Measurements from ENCODE around the gene CALCOCO1.
"Not testable (repeated sequence)": the region's sequence is repeated elsewhere in the genome, so short reads cannot be mapped to it uniquely, and the experiment has no call there.

The CALCOCO1 gene

GRCh38 chr12:53684654-53685220 is 42.5 kb downstream of the CALCOCO1 start:
- no peaks in the 10 kb centered on the region for H3K9me2 ChIP-seq (replicated peaks; ENCODE audit: insufficient read depth, low read length)
- H3K4me2 ChIP-seq (ENCODE audit: low read depth, low read length, poor library complexity, severe bottlenecking): no peak overlapping the region
- no peaks in the 10 kb centered on the region for H4K20me1 ChIP-seq (ENCODE audit: low read depth, low read length)
- no peaks in the 10 kb centered on the region for H3K9me3 ChIP-seq (ENCODE audit: insufficient read depth, low read length)
- H3K79me2 ChIP-seq (ENCODE audit: insufficient read depth, low read length): no peaks in the 10 kb centered on the region
- no peaks in the 10 kb centered on the region for H3K27me3 ChIP-seq (ENCODE audit: low read length)
- H2AFZ ChIP-seq (ENCODE audit: low read depth, low read length, severe bottlenecking): no peak overlapping the region
- H3K4me3 ChIP-seq (ENCODE audit: insufficient read depth, low read length, poor library complexity, severe bottlenecking): no peak overlapping the region
- TF ChIP-seq EZH2phosphoT487 (conservative IDR thresholded peaks at IDR 0.05; ENCODE audit: low read length) (no peak), CTCF (IDR thresholded peaks at IDR 0.05; ENCODE audit: insufficient read depth, low read length, poor library complexity, severe bottlenecking) (no peak)
- no peak overlapping the region for H3K27ac ChIP-seq (ENCODE audit: low read depth, low read length)
- H3F3A ChIP-seq (ENCODE audit: insufficient read depth): no peaks in the 10 kb centered on the region
- H3K36me3 ChIP-seq (ENCODE audit: low read length): no peaks in the 10 kb centered on the region
- no peak overlapping the region for H3K9ac ChIP-seq (ENCODE audit: low read length)

- Histone ChIP-seq H3K79me2 (ENCODE audit: insufficient read depth, low read length) (no peaks in the 10 kb centered on the region), H2AFZ (ENCODE audit: low read depth, low read length, severe bottlenecking) (no peak overlapping the region), H3K4me3 (ENCODE audit: insufficient read depth, low read length, poor library complexity, severe bottlenecking) (no peak overlapping the region), H3K36me3 (ENCODE audit: low read length) (no peaks in the 10 kb centered on the region), H3K4me2 (ENCODE audit: low read depth, low read length, poor library complexity, severe bottlenecking) (no peak overlapping the region), H3K27me3 (ENCODE audit: low read length) (no peaks in the 10 kb centered on the region), H3K9me2 (replicated peaks; ENCODE audit: insufficient read depth, low read length) (no peaks in the 10 kb centered on the region), H3K27ac (ENCODE audit: low read depth, low read length) (no peak overlapping the region), H3F3A (ENCODE audit: insufficient read depth) (no peaks in the 10 kb centered on the region), H3K9me3 (ENCODE audit: insufficient read depth, low read length) (no peaks in the 10 kb centered on the region), H3K9ac (ENCODE audit: low read length) (no peak overlapping the region), H4K20me1 (ENCODE audit: low read depth, low read length) (no peaks in the 10 kb centered on the region)
- TF ChIP-seq CTCF (IDR thresholded peaks at IDR 0.05; ENCODE audit: insufficient read depth, low read length, poor library complexity, severe bottlenecking) (no peak), EZH2phosphoT487 (conservative IDR thresholded peaks at IDR 0.05; ENCODE audit: low read length) (no peak)
Observed at GRCh38 chr12:53683983-53684382, 43.3 kb downstream of the CALCOCO1 start.

GRCh38 chr12:53683494-53683893 is 43.8 kb downstream of the CALCOCO1 start:
- Histone ChIP-seq H4K20me1 (ENCODE audit: low read depth, low read length) (no peaks in the 10 kb centered on the region), H3K36me3 (ENCODE audit: low read length) (no peaks in the 10 kb centered on the region), H3K27me3 (ENCODE audit: low read length) (no peaks in the 10 kb centered on the region), H3K27ac (ENCODE audit: low read depth, low read length) (no peak overlapping the region), H3K4me3 (ENCODE audit: insufficient read depth, low read length, poor library complexity, severe bottlenecking) (no peak overlapping the region), H3K9me2 (replicated peaks; ENCODE audit: insufficient read depth, low read length) (no peaks in the 10 kb centered on the region), H3K9me3 (ENCODE audit: insufficient read depth, low read length) (no peaks in the 10 kb centered on the region), H3K79me2 (ENCODE audit: insufficient read depth, low read length) (no peaks in the 10 kb centered on the region), H3K9ac (ENCODE audit: low read length) (no peak overlapping the region), H3K4me2 (ENCODE audit: low read depth, low read length, poor library complexity, severe bottlenecking) (no peak overlapping the region), H2AFZ (ENCODE audit: low read depth, low read length, severe bottlenecking) (no peak overlapping the region), H3F3A (ENCODE audit: insufficient read depth) (no peaks in the 10 kb centered on the region)
- TF ChIP-seq EZH2phosphoT487 (conservative IDR thresholded peaks at IDR 0.05; ENCODE audit: low read length): no peak
- TF ChIP-seq CTCF (IDR thresholded peaks at IDR 0.05; ENCODE audit: insufficient read depth, low read length, poor library complexity, severe bottlenecking): no peak

- H3F3A ChIP-seq (ENCODE audit: insufficient read depth); H3K4me3 ChIP-seq (ENCODE audit: insufficient read depth, low read length, poor library complexity, severe bottlenecking); H3K27me3 ChIP-seq (ENCODE audit: low read length); H3K79me2 ChIP-seq (ENCODE audit: insufficient read depth, low read length); H3K4me2 ChIP-seq (ENCODE audit: low read depth, low read length, poor library complexity, severe bottlenecking); H3K36me3 ChIP-seq (ENCODE audit: low read length); H3K9me3 ChIP-seq (ENCODE audit: insufficient read depth, low read length); H3K27ac ChIP-seq (ENCODE audit: low read depth, low read length); H2AFZ ChIP-seq (ENCODE audit: low read depth, low read length, severe bottlenecking); H3K9ac ChIP-seq (ENCODE audit: low read length); H4K20me1 ChIP-seq (ENCODE audit: low read depth, low read length); H3K9me2 ChIP-seq (replicated peaks; ENCODE audit: insufficient read depth, low read length): not testable (repeated sequence)
Observed at GRCh38 chr12:53680061-53680460, 47.2 kb downstream of the CALCOCO1 start.
